H1 (cell line): ENCODE results near the gene MEIOB.

Experiments
- CEBPB ChIP-seq: IDR thresholded peaks from 2 replicates; pipeline ENCODE4 v1.6.1; 2012; ENCODE audit warnings: low read depth, low read length
- CTCF ChIP-seq, 3 experiments: IDR thresholded peaks; 1 replicate in 2 of 3; 2 replicates in 1 of 3; pipeline versions ENCODE4 v1.5.1 to v1.6.1; 2011; ENCODE audit warnings: low read length in 3 of 3, mild to moderate bottlenecking in 3 of 3, inconsistent platforms in 2 of 3, low read depth in 1 of 3, moderate library complexity in 1 of 3; ENCODE audit not compliant: insufficient read depth in 1 of 3; ENCODE audit errors: control extremely low read depth in 1 of 3
- EGR1 ChIP-seq: IDR thresholded peaks from 2 replicates; pipeline ENCODE4 v1.6.1; 2011; ENCODE audit warnings: low read depth, low read length, borderline replicate concordance
- GTF2F1 ChIP-seq: IDR thresholded peaks from 2 replicates; pipeline ENCODE4 v1.6.1; 2012; ENCODE audit warnings: low read depth, low read length, improper control_type of control experiment, borderline replicate concordance
- JUN ChIP-seq: IDR thresholded peaks from 2 replicates; pipeline ENCODE4 v1.6.1; 2011; ENCODE audit warnings: low read depth, mild to moderate bottlenecking, improper control_type of control experiment, low read length
- MAX ChIP-seq: IDR thresholded peaks from 2 replicates; pipeline ENCODE4 v1.6.1; 2012; ENCODE audit warnings: inconsistent platforms
- POLR2A ChIP-seq, 2 experiments: IDR thresholded peaks; 1 replicate in 1 of 2; 2 replicates in 1 of 2; pipeline ENCODE4 v1.6.1; 2011; ENCODE audit warnings: low read depth in 2 of 2, low read length in 2 of 2, mild to moderate bottlenecking in 2 of 2; ENCODE audit errors: control extremely low read depth in 1 of 2
- POLR2AphosphoS5 ChIP-seq: IDR thresholded peaks from 2 replicates; pipeline ENCODE4 v1.6.1; 2011; ENCODE audit warnings: low read depth, low read length
- TAF1 ChIP-seq: IDR thresholded peaks from 2 replicates; pipeline ENCODE4 v1.6.1; 2011; ENCODE audit warnings: mild to moderate bottlenecking, low read depth, low read length
- TBP ChIP-seq: IDR thresholded peaks from 2 replicates; pipeline ENCODE4 v1.6.1; 2011; ENCODE audit warnings: low read depth, low read length, improper control_type of control experiment

DNA sequence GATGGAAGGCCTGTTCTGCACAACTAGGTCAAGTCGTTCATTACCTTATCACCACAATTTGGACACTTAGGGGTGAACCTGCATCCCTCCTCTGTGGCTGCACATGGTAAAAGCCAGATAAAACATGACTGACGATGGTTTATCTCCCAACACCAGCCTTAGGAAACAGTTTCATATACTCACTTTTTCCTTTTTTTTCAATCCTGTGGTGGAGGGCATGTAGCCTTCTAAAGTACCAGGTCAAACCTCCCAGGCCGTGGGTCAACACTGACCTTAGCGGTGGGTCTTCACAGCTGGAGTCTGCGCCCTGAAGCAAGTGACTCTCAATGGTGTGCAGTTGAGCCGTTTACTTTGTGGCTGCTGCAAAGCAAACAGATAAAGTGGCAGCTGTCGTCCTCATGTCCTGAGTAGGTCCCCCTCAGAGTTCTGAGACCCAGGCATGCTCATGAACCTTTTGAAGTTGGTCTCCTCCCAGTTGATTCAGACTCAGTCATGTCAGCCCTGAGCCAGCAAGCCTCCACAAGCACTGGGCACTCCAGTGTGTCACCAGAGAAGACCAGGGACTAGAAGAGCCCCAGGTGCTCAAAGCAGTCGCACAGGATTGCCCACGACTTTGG, 39.0 kb downstream of the MEIOB start:
- TF ChIP-seq CEBPB (no peak), CTCF (IDR thresholded peaks at IDR 0.05; ENCODE audit: control extremely low read depth in 1 of 3, insufficient read depth in 1 of 3, low read depth in 1 of 3, low read length in 3 of 3) (no peak), MAX (no peak), POLR2AphosphoS5 (no peak), EGR1 (no peak), GTF2F1 (no peak), POLR2A (IDR thresholded peaks at IDR 0.05; ENCODE audit: control extremely low read depth in 1 of 2, low read depth in 2 of 2, low read length in 2 of 2) (no peak), JUN (no peak), TAF1 (no peak), TBP (no peak)
